Nephron progenitor cell (in vitro differentiated cells): Measurements from ENCODE around the gene HDGF.
A peak's percentile ranks its signal among the peaks of the same experiment; 100 is the strongest.

Experiments
- DNase-seq: peaks from one replicate; pipeline ENCODE4 v3.0.0; 2021
- H3K27ac Mint-ChIP-seq: 2 replicates; pipeline ENCODE4 v1.8.0; 2021; ENCODE audit warnings: mild to moderate bottlenecking, moderate library complexity, mixed read lengths
- H3K27me3 Mint-ChIP-seq: 2 replicates; pipeline ENCODE4 v1.8.0; 2021; ENCODE audit warnings: mild to moderate bottlenecking, low read depth, mixed read lengths; ENCODE audit not compliant: poor library complexity
- H3K36me3 Mint-ChIP-seq: 2 replicates; pipeline ENCODE4 v1.8.0; 2021; ENCODE audit warnings: low read depth, mixed read lengths
- H3K4me1 Mint-ChIP-seq: 2 replicates; pipeline ENCODE4 v1.8.0; 2021; ENCODE audit warnings: mixed read lengths
- H3K4me3 Mint-ChIP-seq: 2 replicates; pipeline ENCODE4 v1.8.0; 2021; ENCODE audit warnings: mild to moderate bottlenecking, moderate library complexity, mixed read lengths
- H3K9me3 Mint-ChIP-seq: 2 replicates; pipeline ENCODE4 v1.8.0; 2021; ENCODE audit warnings: mild to moderate bottlenecking, moderate library complexity, mixed read lengths
- CTCF ChIP-seq: fragments of 200-600 bp; sonication (generic); IDR thresholded peaks from 2 replicates; pipeline ENCODE4 v1.5.0; 2021; ENCODE audit warnings: antibody characterized with exemption

The HDGF gene

GRCh38 chr1:156712626-156713025, 38.8 kb downstream of the HDGF start:
- TF ChIP-seq CTCF: no peak
- Mint-ChIP-seq H3K4me1 (peaks cover 84% of the 10 kb centered on the region), H3K27ac (peak overlapping the region; percentile 99), H3K36me3 (peaks cover 25% of the 10 kb centered on the region), H3K9me3 (no peaks in the 10 kb centered on the region), H3K4me3 (peak overlapping the region; percentile 50), H3K27me3 (peaks cover 3% of the 10 kb centered on the region)
- DNase-seq: no peak

GRCh38 chr1:156711011-156711817, 40.3 kb downstream of the HDGF start:
- peaks cover 3% of the 10 kb centered on the region for H3K27me3 Mint-ChIP-seq
- peak overlapping the region; percentile 99 for H3K27ac Mint-ChIP-seq
- no peak for DNase-seq
- peaks cover 17% of the 10 kb centered on the region for H3K36me3 Mint-ChIP-seq
- no peaks in the 10 kb centered on the region for H3K9me3 Mint-ChIP-seq
- H3K4me1 Mint-ChIP-seq: peaks cover 88% of the 10 kb centered on the region
- no peak for TF ChIP-seq CTCF
- peak overlapping the region; percentile 62 for H3K4me3 Mint-ChIP-seq

GRCh38 chr1:156709757-156710489, 41.6 kb downstream of the HDGF start:
- no peak for DNase-seq
- Mint-ChIP-seq H3K9me3 (no peaks in the 10 kb centered on the region), H3K4me1 (peaks cover 75% of the 10 kb centered on the region), H3K27ac (peak overlapping the region; percentile 99), H3K27me3 (peaks cover 3% of the 10 kb centered on the region), H3K4me3 (peak overlapping the region; percentile 47), H3K36me3 (peaks cover 4% of the 10 kb centered on the region)
- TF ChIP-seq CTCF: no peak

- Mint-ChIP-seq H3K4me1 (peaks cover 74% of the 10 kb centered on the region), H3K27me3 (peaks cover 3% of the 10 kb centered on the region), H3K9me3 (no peaks in the 10 kb centered on the region), H3K4me3 (peak overlapping the region; percentile 69), H3K36me3 (peaks cover 4% of the 10 kb centered on the region), H3K27ac (peak overlapping the region; percentile 97)
- no peak for TF ChIP-seq CTCF
- no peak for DNase-seq
Measured at GRCh38 chr1:156709031-156709430, 42.4 kb downstream of the HDGF start.

- Mint-ChIP-seq H3K36me3 (peaks cover 10% of the 10 kb centered on the region), H3K4me3 (peak overlapping the region; percentile 69), H3K27ac (peak overlapping the region; percentile 97), H3K4me1 (peaks cover 82% of the 10 kb centered on the region), H3K27me3 (peaks cover 3% of the 10 kb centered on the region), H3K9me3 (no peaks in the 10 kb centered on the region)
- no peak for DNase-seq
- TF ChIP-seq CTCF: no peak
Measured at GRCh38 chr1:156708218-156708661, 43.2 kb downstream of the HDGF start.
